Measurements from ENCODE around the gene FZD1.
A peak's percentile ranks its signal among the peaks of the same experiment; 100 is the strongest.

FZD1 gene

GRCh38 chr7:91265693-91266066 is 1.4 kb downstream of the FZD1 start:
- H3K36me3 ChIP-seq (ENCODE audit: insufficient read depth, low read length), result no peaks in the 10 kb centered on the region; the same call in 1 of the 2 replicates

DNA sequence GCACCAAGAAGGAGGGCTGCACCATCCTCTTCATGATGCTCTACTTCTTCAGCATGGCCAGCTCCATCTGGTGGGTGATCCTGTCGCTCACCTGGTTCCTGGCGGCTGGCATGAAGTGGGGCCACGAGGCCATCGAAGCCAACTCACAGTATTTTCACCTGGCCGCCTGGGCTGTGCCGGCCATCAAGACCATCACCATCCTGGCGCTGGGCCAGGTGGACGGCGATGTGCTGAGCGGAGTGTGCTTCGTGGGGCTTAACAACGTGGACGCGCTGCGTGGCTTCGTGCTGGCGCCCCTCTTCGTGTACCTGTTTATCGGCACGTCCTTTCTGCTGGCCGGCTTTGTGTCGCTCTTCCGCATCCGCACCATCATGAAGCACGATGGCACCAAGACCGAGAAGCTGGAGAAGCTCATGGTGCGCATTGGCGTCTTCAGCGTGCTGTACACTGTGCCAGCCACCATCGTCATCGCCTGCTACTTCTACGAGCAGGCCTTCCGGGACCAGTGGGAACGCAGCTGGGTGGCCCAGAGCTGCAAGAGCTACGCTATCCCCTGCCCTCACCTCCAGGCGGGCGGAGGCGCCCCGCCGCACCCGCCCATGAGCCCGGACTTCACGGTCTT is 1.9 kb downstream of the FZD1 start:
- no peak overlapping the region for H3K9ac ChIP-seq (ENCODE audit: low read depth, low read length)
- no peak overlapping the region for H2AFZ ChIP-seq (ENCODE audit: low read depth, low read length)
- TF ChIP-seq EZH2 (IDR thresholded peaks at IDR 0.05; ENCODE audit: borderline replicate concordance, low read depth, low read length, severe bottlenecking), result no peak
- TF ChIP-seq CTCF (IDR thresholded peaks at IDR 0.05; ENCODE audit: borderline replicate concordance, extremely low read depth, low read length, poor library complexity, severe bottlenecking), result no peak
- ATAC-seq (ENCODE audit: insufficient read depth, low read depth), result no peak
- H3K27me3 ChIP-seq (ENCODE audit: insufficient read depth, low read length, poor library complexity), result peaks cover 29% of the 10 kb centered on the region
- no peaks in the 10 kb centered on the region for H3K9me3 ChIP-seq (ENCODE audit: insufficient read depth, low read length, severe bottlenecking)
- H3K4me2 ChIP-seq (ENCODE audit: insufficient read depth, low read length), result peak overlapping the region; percentile 73
- no peaks in the 10 kb centered on the region for H3K79me2 ChIP-seq (ENCODE audit: insufficient read depth, low read length)
- H3K4me1 ChIP-seq (ENCODE audit: insufficient read depth, low read length), result peaks cover 42% of the 10 kb centered on the region
- no peak overlapping the region for H3K27ac ChIP-seq (ENCODE audit: low read length)
- H3K36me3 ChIP-seq (ENCODE audit: insufficient read depth, low read length), result no peaks in the 10 kb centered on the region; the same call in 1 of the 2 replicates
- DNase-seq, result no peak
- H4K20me1 ChIP-seq (ENCODE audit: insufficient read depth, low read length), result peaks cover 13% of the 10 kb centered on the region
- H3K4me3 ChIP-seq (ENCODE audit: low read depth in 1 of 2, low read length in 2 of 2), result peak overlapping the region in 1 of 2 experiments; percentile 57; a peak in 1 of 4 replicates

More at GRCh38 chr7:91265693-91266066, 1.4 kb downstream of the FZD1 start:
- DNase-seq (no peak), ATAC-seq (ENCODE audit: insufficient read depth, low read depth) (no peak)
- Histone ChIP-seq H3K27me3 (ENCODE audit: insufficient read depth, low read length, poor library complexity) (peaks cover 34% of the 10 kb centered on the region), H3K9me3 (ENCODE audit: insufficient read depth, low read length, severe bottlenecking) (no peaks in the 10 kb centered on the region), H3K4me3 (ENCODE audit: low read depth in 1 of 2, low read length in 2 of 2) (peak overlapping the region in 1 of 2 experiments; percentile 57; a peak in 2 of 4 replicates), H3K4me2 (ENCODE audit: insufficient read depth, low read length) (peak overlapping the region; percentile 73), H3K27ac (ENCODE audit: low read length) (no peak overlapping the region), H4K20me1 (ENCODE audit: insufficient read depth, low read length) (peaks cover 13% of the 10 kb centered on the region), H2AFZ (ENCODE audit: low read depth, low read length) (no peak overlapping the region), H3K4me1 (ENCODE audit: insufficient read depth, low read length) (peaks cover 42% of the 10 kb centered on the region), H3K9ac (ENCODE audit: low read depth, low read length) (no peak overlapping the region), H3K79me2 (ENCODE audit: insufficient read depth, low read length) (no peaks in the 10 kb centered on the region)
- TF ChIP-seq CTCF (IDR thresholded peaks at IDR 0.05; ENCODE audit: borderline replicate concordance, extremely low read depth, low read length, poor library complexity, severe bottlenecking) (no peak), EZH2 (IDR thresholded peaks at IDR 0.05; ENCODE audit: borderline replicate concordance, low read depth, low read length, severe bottlenecking) (no peak)

- H3K9me3 ChIP-seq (ENCODE audit: insufficient read depth, low read length, severe bottlenecking), result no peaks in the 10 kb centered on the region
- no peak for ATAC-seq (ENCODE audit: insufficient read depth, low read depth)
- peaks cover 25% of the 10 kb centered on the region for H3K27me3 ChIP-seq (ENCODE audit: insufficient read depth, low read length, poor library complexity)
- TF ChIP-seq CTCF (IDR thresholded peaks at IDR 0.05; ENCODE audit: borderline replicate concordance, extremely low read depth, low read length, poor library complexity, severe bottlenecking) (no peak), EZH2 (IDR thresholded peaks at IDR 0.05; ENCODE audit: borderline replicate concordance, low read depth, low read length, severe bottlenecking) (no peak)
- H3K4me2 ChIP-seq (ENCODE audit: insufficient read depth, low read length), result peak overlapping the region; percentile 73
- H3K79me2 ChIP-seq (ENCODE audit: insufficient read depth, low read length), result no peaks in the 10 kb centered on the region
- no peak overlapping the region for H3K9ac ChIP-seq (ENCODE audit: low read depth, low read length)
- H4K20me1 ChIP-seq (ENCODE audit: insufficient read depth, low read length), result peaks cover 13% of the 10 kb centered on the region
- H2AFZ ChIP-seq (ENCODE audit: low read depth, low read length), result no peak overlapping the region
- no peak for DNase-seq
- H3K36me3 ChIP-seq (ENCODE audit: insufficient read depth, low read length), result no peaks in the 10 kb centered on the region; the same call in 1 of the 2 replicates
- H3K27ac ChIP-seq (ENCODE audit: low read length), result no peak overlapping the region
- H3K4me3 ChIP-seq (ENCODE audit: low read depth in 1 of 2, low read length in 2 of 2), result peak overlapping the region in 1 of 2 experiments; percentile 12; a peak in 1 of 4 replicates
- H3K4me1 ChIP-seq (ENCODE audit: insufficient read depth, low read length), result peaks cover 42% of the 10 kb centered on the region
Measured at GRCh38 chr7:91266689-91267090, 2.5 kb downstream of the FZD1 start.
